CD4-positive, alpha-beta T cell treated with Interleukin-2 at 100 ng/mL for 4 hours (primary cell): ENCODE data around the gene LRRC47.
"Not testable (repeated sequence)": the region's sequence is repeated elsewhere in the genome, so short reads cannot be mapped to it uniquely, and the experiment has no call there.

Experiments
- DNase-seq: peaks from one replicate; pipeline ENCODE4 v3.0.0-alpha.2; 2020; ENCODE audit warnings: low spot score

Gene LRRC47

GRCh38 chr1:3772027-3772714 lies 24.1 kb downstream of the LRRC47 start:
- peak; percentile 90 for DNase-seq

- no peak for DNase-seq
These were observed 24.9 kb downstream of the LRRC47 start for GRCh38 chr1:3771108-3772026.

GRCh38 chr1:3770047-3770765 lies 26.1 kb downstream of the LRRC47 start:
- DNase-seq, result no peak

GRCh38 chr1:3768811-3769390 lies 27.4 kb downstream of the LRRC47 start:
- DNase-seq, result no peak

- no peak for DNase-seq
These were observed 28.9 kb downstream of the LRRC47 start for GRCh38 chr1:3767328-3767925.

- no peak for DNase-seq
These were observed 32.8 kb downstream of the LRRC47 start for GRCh38 chr1:3763351-3764125.

GRCh38 chr1:3762873-3763228 lies 33.4 kb downstream of the LRRC47 start:
- DNase-seq, result no peak

GRCh38 chr1:3762151-3762872 lies 34.0 kb downstream of the LRRC47 start:
- no peak for DNase-seq

- DNase-seq, result no peak
These were observed 34.8 kb downstream of the LRRC47 start for GRCh38 chr1:3761296-3762010.

- DNase-seq, result no peak
These were observed 36.5 kb downstream of the LRRC47 start for GRCh38 chr1:3759796-3760195.

GRCh38 chr1:3759164-3759563 lies 37.1 kb downstream of the LRRC47 start:
- DNase-seq, result no peak

- no peak for DNase-seq
These were observed 39.9 kb downstream of the LRRC47 start for GRCh38 chr1:3756394-3756793.

GRCh38 chr1:3753656-3754454 lies 42.4 kb downstream of the LRRC47 start:
- DNase-seq, result no peak

GRCh38 chr1:3752400-3752945 lies 43.8 kb downstream of the LRRC47 start, which contains the start of gene CCDC27:
Gene CCDC27 (plus strand): TSS chr1:3752450. CDS start chr1:3752482, 32 bp downstream.
- DNase-seq, result no peak

- DNase-seq, result no peak
These were observed 45.6 kb downstream of the LRRC47 start for GRCh38 chr1:3750741-3751140.

GRCh38 chr1:3749512-3749911 lies 46.8 kb downstream of the LRRC47 start:
- DNase-seq, result no peak

- not testable (repeated sequence) for DNase-seq
These were observed 47.9 kb downstream of the LRRC47 start for GRCh38 chr1:3748316-3748900.

- DNase-seq, result no peak
These were observed 48.4 kb downstream of the LRRC47 start for GRCh38 chr1:3747903-3748302.
